ENCODE data around the gene SUPT3H. TPM values are rescaled to one million over a fixed set of nuclear protein-coding genes. Genes with fewer than 3 reads are reported as not detected.

The SUPT3H gene
- total RNA-seq, 1 donor = 4.7 TPM

DNA sequence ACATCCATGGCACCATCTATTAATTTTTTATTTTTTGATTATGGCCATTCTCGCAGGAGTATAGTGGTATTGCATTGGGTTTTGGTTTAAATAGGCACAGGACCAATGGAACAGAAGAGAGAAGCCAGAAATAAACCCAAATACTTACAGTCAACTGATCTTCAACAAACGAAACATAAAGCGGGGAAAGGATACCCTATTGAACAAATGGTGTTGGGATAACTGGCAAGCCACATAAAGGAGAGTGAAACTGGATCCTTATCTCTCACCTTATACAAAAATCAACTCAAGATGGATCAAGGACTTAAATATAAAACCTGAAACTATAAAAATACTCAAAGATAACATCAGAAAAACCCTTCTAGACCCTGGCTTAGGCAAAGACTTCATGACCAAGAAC, 74.9 kb downstream of the SUPT3H start:
- TF ChIP-seq, protein P1, sequence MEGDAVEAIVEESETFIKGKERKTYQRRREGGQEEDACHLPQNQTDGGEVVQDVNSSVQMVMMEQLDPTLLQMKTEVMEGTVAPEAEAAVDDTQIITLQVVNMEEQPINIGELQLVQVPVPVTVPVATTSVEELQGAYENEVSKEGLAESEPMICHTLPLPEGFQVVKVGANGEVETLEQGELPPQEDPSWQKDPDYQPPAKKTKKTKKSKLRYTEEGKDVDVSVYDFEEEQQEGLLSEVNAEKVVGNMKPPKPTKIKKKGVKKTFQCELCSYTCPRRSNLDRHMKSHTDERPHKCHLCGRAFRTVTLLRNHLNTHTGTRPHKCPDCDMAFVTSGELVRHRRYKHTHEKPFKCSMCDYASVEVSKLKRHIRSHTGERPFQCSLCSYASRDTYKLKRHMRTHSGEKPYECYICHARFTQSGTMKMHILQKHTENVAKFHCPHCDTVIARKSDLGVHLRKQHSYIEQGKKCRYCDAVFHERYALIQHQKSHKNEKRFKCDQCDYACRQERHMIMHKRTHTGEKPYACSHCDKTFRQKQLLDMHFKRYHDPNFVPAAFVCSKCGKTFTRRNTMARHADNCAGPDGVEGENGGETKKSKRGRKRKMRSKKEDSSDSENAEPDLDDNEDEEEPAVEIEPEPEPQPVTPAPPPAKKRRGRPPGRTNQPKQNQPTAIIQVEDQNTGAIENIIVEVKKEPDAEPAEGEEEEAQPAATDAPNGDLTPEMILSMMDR (IDR thresholded peaks at IDR 0.05; ENCODE audit: extremely low read depth, low read depth, low read length) = no peak
- no peak overlapping the region for H3K4me2 ChIP-seq (ENCODE audit: insufficient read depth, low read length)
- H3K36me3 ChIP-seq (ENCODE audit: insufficient read depth, low read length) = no peaks in the 10 kb centered on the region

DNA sequence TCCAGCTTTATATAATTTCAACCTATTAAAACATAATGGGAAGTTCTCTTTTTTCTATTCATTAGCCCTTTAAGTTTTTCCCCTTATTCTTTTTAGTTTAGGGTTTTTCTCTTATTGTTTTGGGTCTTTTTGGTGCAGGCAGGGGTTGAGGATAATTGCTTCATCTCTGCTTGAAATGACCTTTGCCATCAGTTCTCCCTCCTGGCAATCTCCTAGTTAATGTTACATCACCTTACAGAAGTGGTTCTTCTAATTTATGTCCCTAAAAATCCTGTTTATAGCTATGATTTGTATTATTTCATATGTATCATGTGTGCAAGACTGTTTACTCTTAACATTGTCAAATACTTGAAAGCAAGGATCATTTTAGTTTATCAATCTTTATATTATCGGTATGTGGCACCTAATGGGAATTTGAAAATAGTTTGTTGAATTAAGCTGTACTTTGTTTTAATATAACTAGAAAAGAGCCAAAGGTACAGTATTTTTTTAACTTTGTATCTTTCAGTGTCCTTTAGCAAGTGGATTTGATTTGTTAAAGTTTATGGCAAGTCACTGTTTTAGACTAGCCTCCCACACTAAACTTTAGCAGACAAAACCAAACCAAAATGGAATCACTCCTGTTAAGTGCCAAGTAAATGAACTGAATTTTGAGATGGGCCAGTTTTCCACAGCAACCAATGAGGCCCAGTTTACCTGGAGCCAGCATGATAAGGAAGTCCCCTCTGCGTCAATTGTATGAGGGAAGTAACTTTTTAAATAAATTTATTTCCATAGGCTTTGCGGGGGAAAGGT, 76.2 kb downstream of the SUPT3H start:
- Histone ChIP-seq H3K36me3 (ENCODE audit: insufficient read depth, low read length) (no peaks in the 10 kb centered on the region), H3K4me1 (ENCODE audit: insufficient read depth, low read length) (no peaks in the 10 kb centered on the region), H3K9me3 (ENCODE audit: low read depth, low read length) (no peaks in the 10 kb centered on the region), H3K4me2 (ENCODE audit: insufficient read depth, low read length) (no peak overlapping the region), H3K79me2 (ENCODE audit: insufficient read depth, low read length) (no peaks in the 10 kb centered on the region), H2AFZ (ENCODE audit: low read length) (no peak overlapping the region), H3K27me3 (ENCODE audit: insufficient read depth, low read length) (no peaks in the 10 kb centered on the region), H3K4me3 (ENCODE audit: insufficient read depth, low read length) (no peak overlapping the region), H3K27ac (ENCODE audit: low read depth, low read length) (no peak overlapping the region), H4K20me1 (ENCODE audit: insufficient read depth, low read length) (no peaks in the 10 kb centered on the region)
- TF ChIP-seq, protein P1 (IDR thresholded peaks at IDR 0.05; ENCODE audit: extremely low read depth, low read depth, low read length) = no peak
- no peak for DNase-seq (ENCODE audit: insufficient read length, low spot score, missing footprints)

More for the DNA sequence above, 74.9 kb downstream of the SUPT3H start:
- no peaks in the 10 kb centered on the region for H3K9me3 ChIP-seq (ENCODE audit: low read depth, low read length)
- no peaks in the 10 kb centered on the region for H3K27me3 ChIP-seq (ENCODE audit: insufficient read depth, low read length)
- no peak for DNase-seq (ENCODE audit: insufficient read length, low spot score, missing footprints)
- H3K27ac ChIP-seq (ENCODE audit: low read depth, low read length) = no peak overlapping the region
- no peaks in the 10 kb centered on the region for H4K20me1 ChIP-seq (ENCODE audit: insufficient read depth, low read length)
- H3K4me1 ChIP-seq (ENCODE audit: insufficient read depth, low read length) = no peaks in the 10 kb centered on the region
- no peak overlapping the region for H2AFZ ChIP-seq (ENCODE audit: low read length)
- H3K4me3 ChIP-seq (ENCODE audit: insufficient read depth, low read length) = no peak overlapping the region
- H3K79me2 ChIP-seq (ENCODE audit: insufficient read depth, low read length) = no peaks in the 10 kb centered on the region

GRCh38 chr6:45300736-45301135, 77.0 kb downstream of the SUPT3H start:
- Histone ChIP-seq H3K27me3 (ENCODE audit: insufficient read depth, low read length) (no peaks in the 10 kb centered on the region), H3K4me3 (ENCODE audit: insufficient read depth, low read length) (no peak overlapping the region), H3K4me2 (ENCODE audit: insufficient read depth, low read length) (no peak overlapping the region), H3K27ac (ENCODE audit: low read depth, low read length) (no peak overlapping the region), H3K4me1 (ENCODE audit: insufficient read depth, low read length) (no peaks in the 10 kb centered on the region), H4K20me1 (ENCODE audit: insufficient read depth, low read length) (no peaks in the 10 kb centered on the region), H3K79me2 (ENCODE audit: insufficient read depth, low read length) (no peaks in the 10 kb centered on the region), H3K36me3 (ENCODE audit: insufficient read depth, low read length) (no peaks in the 10 kb centered on the region), H2AFZ (ENCODE audit: low read length) (no peak overlapping the region), H3K9me3 (ENCODE audit: low read depth, low read length) (no peaks in the 10 kb centered on the region)
- TF ChIP-seq, protein P1 (IDR thresholded peaks at IDR 0.05; ENCODE audit: extremely low read depth, low read depth, low read length) = no peak
- DNase-seq (ENCODE audit: insufficient read length, low spot score, missing footprints) = no peak

DNA sequence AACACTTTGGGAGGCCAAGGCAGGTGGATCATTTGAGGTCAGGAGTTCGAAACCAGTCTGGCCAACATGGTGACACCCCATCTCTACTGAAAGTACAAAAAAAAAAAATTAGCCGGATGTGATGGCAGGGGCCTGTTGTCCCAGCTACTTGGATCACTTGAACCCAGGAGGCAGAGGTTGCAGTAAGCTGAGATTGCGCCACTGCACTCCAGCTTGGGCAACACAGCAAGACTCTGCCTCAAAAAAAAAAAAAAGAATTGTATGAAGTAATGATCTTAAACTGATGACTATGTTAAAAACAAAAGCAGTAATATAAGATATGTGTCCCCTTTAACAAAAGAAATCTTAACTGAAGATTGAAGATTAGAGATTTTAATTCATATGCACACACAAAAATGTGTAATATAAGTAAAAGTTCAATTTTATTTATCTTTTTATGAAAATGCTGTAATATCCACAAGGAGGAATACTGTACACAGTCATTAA, 78.6 kb downstream of the SUPT3H start:
- Histone ChIP-seq H4K20me1 (ENCODE audit: insufficient read depth, low read length) (no peaks in the 10 kb centered on the region), H3K4me1 (ENCODE audit: insufficient read depth, low read length) (no peaks in the 10 kb centered on the region), H2AFZ (ENCODE audit: low read length) (no peak overlapping the region), H3K27me3 (ENCODE audit: insufficient read depth, low read length) (no peaks in the 10 kb centered on the region), H3K4me3 (ENCODE audit: insufficient read depth, low read length) (no peak overlapping the region), H3K9me3 (ENCODE audit: low read depth, low read length) (no peaks in the 10 kb centered on the region), H3K36me3 (ENCODE audit: insufficient read depth, low read length) (no peaks in the 10 kb centered on the region), H3K79me2 (ENCODE audit: insufficient read depth, low read length) (no peaks in the 10 kb centered on the region), H3K4me2 (ENCODE audit: insufficient read depth, low read length) (no peak overlapping the region), H3K27ac (ENCODE audit: low read depth, low read length) (no peak overlapping the region)
- TF ChIP-seq, protein P1 (IDR thresholded peaks at IDR 0.05; ENCODE audit: extremely low read depth, low read depth, low read length) = no peak
- no peak for DNase-seq (ENCODE audit: insufficient read length, low spot score, missing footprints)

Data from osteoblast (primary cell).